HCT116 (cell line): ENCODE data around the gene RPS6KA1. TPM values are rescaled to one million over a fixed set of nuclear protein-coding genes. Genes with fewer than 3 reads are reported as not detected.

Experiments
- ATAC-seq: fragments of 200-7000 bp; cut with Tn5 transposase; 2 replicates; pipeline ENCODE4 v1.9.1; 2020; ENCODE audit warnings: mild to moderate bottlenecking, moderate library complexity
- BruUV-seq: library from RNA; stranded (reverse); fragments of 400-500 nt; replicated peaks from 2 replicates; lab custom pipeline; 2021; lab: Mats Ljungman, UMichigan
- CTCF ChIA-PET: fragments of 300-600 bp; sonication (Branson Sonifier 250); formaldehyde crosslinking; loops from one replicate; lab custom pipeline; 2021; ENCODE audit warnings: antibody characterized with exemption; lab: Charles Lee
- POLR2A ChIA-PET: fragments of 300-600, 350-600 bp; sonication (Branson Sonifier 250); formaldehyde crosslinking; loops from one replicate; lab custom pipeline; 2021; ENCODE audit warnings: antibody characterized with exemption; lab: Charles Lee
- RAD21 ChIA-PET, 2 experiments: fragments of 300-600 bp; sonication (Branson Sonifier 250); formaldehyde crosslinking; loops; one replicate each; lab custom pipeline; 2023; ENCODE audit warnings: low total read pairs in 2 of 2; ENCODE audit not compliant: uncharacterized antibody in 2 of 2, unreplicated experiment in 2 of 2, low non-redundant PET in 1 of 2; lab: Charles Lee
- DNase-seq: peaks from one replicate; pipeline ENCODE4 v3.0.0-alpha.2; 2010; ENCODE audit warnings: low read depth, low spot score
- H2AFZ ChIP-seq: fragments of 200-600 bp; shearing (Covaris generic), sonication (generic); 2 replicates; pipeline ENCODE4 v1.6.1; 2017; ENCODE audit warnings: low read depth, mixed run types, mixed read lengths, antibody characterized with exemption, low read length; ENCODE audit not compliant: poor library complexity, severe bottlenecking
- H3K27ac ChIP-seq: 2 replicates; pipeline ENCODE4 v1.5.1; 2012; ENCODE audit warnings: low read depth, low read length
- H3K27me3 ChIP-seq: fragments of 200-600 bp; sonication (generic); 2 replicates; pipeline ENCODE4 v1.6.1; 2016; ENCODE audit warnings: mixed run types, low read length, mixed read lengths; ENCODE audit not compliant: insufficient read depth
- H3K36me3 ChIP-seq, 2 experiments: fragments of 200-500 bp in 1 of 2; fragments of 200-600 bp in 1 of 2; sonication (Bioruptor generic) in 1 of 2; sonication (generic) in 1 of 2; 2 replicates each; pipeline versions ENCODE4 v1.5.1 to v1.6.1; 2014 to 2016; ENCODE audit warnings: low read length in 2 of 2, inconsistent platforms in 1 of 2, mixed read lengths in 1 of 2, mixed run types in 1 of 2; ENCODE audit not compliant: insufficient read depth in 2 of 2, control insufficient read depth in 1 of 2
- H3K4me1 ChIP-seq, 2 experiments: fragments of 200-600 bp in 1 of 2; sonication (generic) in 1 of 2; 2 replicates each; pipeline versions ENCODE4 v1.5.1 to v1.6.1; 2012 to 2017; ENCODE audit warnings: low read length in 2 of 2, inconsistent platforms in 1 of 2, mild to moderate bottlenecking in 1 of 2, mixed read lengths in 1 of 2, mixed run types in 1 of 2, moderate library complexity in 1 of 2; ENCODE audit not compliant: insufficient read depth in 2 of 2, control insufficient read depth in 1 of 2
- H3K4me2 ChIP-seq: fragments of 200-600 bp; sonication (generic); 2 replicates; pipeline ENCODE4 v1.6.1; 2017; ENCODE audit warnings: mixed run types, low read length, mixed read lengths
- H3K4me3 ChIP-seq, 2 experiments: fragments of 200-600 bp in 1 of 2; sonication (generic) in 1 of 2; replicated peaks in 1 of 2; 2 replicates each; pipeline ENCODE4 v1.5.1; 2011 to 2016; ENCODE audit warnings: low read length in 2 of 2, control low read depth in 1 of 2, low read depth in 1 of 2, mild to moderate bottlenecking in 1 of 2, mixed read lengths in 1 of 2, mixed run types in 1 of 2
- H3K79me2 ChIP-seq: fragments of 200-600 bp; sonication (generic); 2 replicates; pipeline ENCODE4 v1.6.1; 2017; ENCODE audit warnings: mild to moderate bottlenecking, mixed run types, low read length, moderate library complexity, mixed read lengths; ENCODE audit not compliant: insufficient read depth
- H3K9ac ChIP-seq: fragments of 200-600 bp; sonication (generic); 2 replicates; pipeline ENCODE4 v1.6.1; 2016; ENCODE audit warnings: low read length, mixed read lengths
- H3K9me2 ChIP-seq: fragments of 200-600 bp; sonication (generic), shearing (Covaris generic); 2 replicates; pipeline ENCODE4 v1.6.1; 2017; ENCODE audit warnings: mixed run types, mild to moderate bottlenecking, moderate library complexity; ENCODE audit not compliant: insufficient read depth
- H3K9me3 ChIP-seq, 2 experiments: fragments of 200-500 bp in 1 of 2; fragments of 200-600 bp in 1 of 2; sonication (Bioruptor generic) in 1 of 2; sonication (generic) in 1 of 2; 2 replicates each; pipeline ENCODE4 v1.6.1; 2014 to 2017; ENCODE audit warnings: low read length in 2 of 2, mixed read lengths in 2 of 2, inconsistent platforms in 1 of 2, low read depth in 1 of 2, mild to moderate bottlenecking in 1 of 2, mixed run types in 1 of 2, moderate library complexity in 1 of 2; ENCODE audit not compliant: control insufficient read depth in 1 of 2, insufficient read depth in 1 of 2
- H4K20me1 ChIP-seq: fragments of 200-600 bp; sonication (generic), shearing (Covaris generic); 2 replicates; pipeline ENCODE4 v1.6.1; 2017; ENCODE audit warnings: mixed run types, mild to moderate bottlenecking, moderate library complexity; ENCODE audit not compliant: insufficient read depth
- CBX3 ChIP-seq: IDR thresholded peaks from 2 replicates; pipeline ENCODE4 v1.6.1; 2012; ENCODE audit warnings: low read depth
- CTCF ChIP-seq, 3 experiments: fragments of 200-600 bp in 1 of 3; sonication (generic) in 1 of 3; IDR thresholded peaks in 2 of 3; conservative IDR thresholded peaks in 1 of 3; 2 replicates each; pipeline ENCODE4 v1.5.1; 2012 to 2017; ENCODE audit warnings: low read depth in 2 of 3, low read length in 2 of 3, antibody characterized with exemption in 1 of 3, borderline replicate concordance in 1 of 3, control low read depth in 1 of 3, mild to moderate bottlenecking in 1 of 3, mixed read lengths in 1 of 3, mixed run types in 1 of 3, moderate library complexity in 1 of 3; ENCODE audit not compliant: insufficient read depth in 1 of 3
- EGR1 ChIP-seq: IDR thresholded peaks from 2 replicates; pipeline ENCODE4 v1.6.1; 2012; ENCODE audit warnings: low read depth
- EZH2phosphoT487 ChIP-seq: fragments of 200-600 bp; IDR thresholded peaks from 2 replicates; pipeline ENCODE4 v1.6.1; 2018; ENCODE audit warnings: antibody characterized with exemption, borderline replicate concordance
- FOSL1 ChIP-seq: IDR thresholded peaks from 2 replicates; pipeline ENCODE4 v1.6.1; 2012; ENCODE audit warnings: low read depth
- JUND ChIP-seq: IDR thresholded peaks from 2 replicates; pipeline ENCODE4 v1.6.1; 2012
- MAX ChIP-seq: IDR thresholded peaks from 2 replicates; pipeline ENCODE4 v1.6.1; 2012
- POLR2A ChIP-seq: IDR thresholded peaks from 2 replicates; pipeline ENCODE4 v1.7.0; 2011; ENCODE audit warnings: borderline replicate concordance; ENCODE audit not compliant: insufficient read depth, insufficient read length; ENCODE audit errors: extremely low read depth
- RAD21 ChIP-seq: IDR thresholded peaks from 2 replicates; pipeline ENCODE4 v1.6.1; 2012; ENCODE audit warnings: low read depth, mild to moderate bottlenecking
- REST ChIP-seq: IDR thresholded peaks from 2 replicates; pipeline ENCODE4 v1.6.1; 2012; ENCODE audit warnings: low read depth
- SP1 ChIP-seq: IDR thresholded peaks from 2 replicates; pipeline ENCODE4 v1.6.1; 2012; ENCODE audit warnings: low read depth
- TCF7L2 ChIP-seq: IDR thresholded peaks from 2 replicates; pipeline ENCODE4 v1.7.0; 2011; ENCODE audit warnings: borderline replicate concordance, inconsistent platforms; ENCODE audit not compliant: insufficient read depth, insufficient read length; ENCODE audit errors: extremely low read depth
- ZFX ChIP-seq: fragments of 450-650 bp; IDR thresholded peaks from 2 replicates; pipeline ENCODE4 v1.6.1; 2017
- intact Hi-C: fragments of 100-400 bp; cut with micrococcal nuclease; formaldehyde crosslinking; loops from 2 replicates; pipeline ENCODE4 v1.10.0; 2022
- total RNA-seq: library from RNA; stranded (reverse); gene quantifications from one replicate; pipeline ENCODE4 v1.2.1, GENCODE V29; 2021; ENCODE audit not compliant: unreplicated experiment

Gene RPS6KA1
- total RNA-seq, 1 experiment from 2014 or later: 47.0 TPM

DNA sequence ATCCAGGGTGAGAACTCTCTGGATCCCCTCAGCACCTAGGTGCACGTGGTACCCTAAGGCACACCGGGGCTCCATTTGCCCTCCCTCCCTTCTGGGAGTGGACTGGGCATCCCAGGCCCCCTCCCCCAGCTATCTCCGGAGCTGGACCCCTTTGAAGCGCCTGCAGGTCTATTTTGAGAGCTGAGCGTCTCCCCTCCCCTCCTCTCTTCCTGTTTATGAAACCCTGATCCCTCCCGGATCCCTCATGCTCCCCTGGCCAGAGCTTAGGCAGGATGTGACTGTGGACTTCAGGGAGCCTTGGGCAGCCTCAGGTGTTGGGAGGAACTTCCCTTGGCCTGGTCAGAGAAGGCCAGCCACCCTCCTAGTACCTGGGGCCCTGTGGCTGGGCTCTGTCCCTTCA lies 10.2 kb downstream of the RPS6KA1 start:
- no peaks in the 10 kb centered on the region for H3K9me3 ChIP-seq

More for the DNA sequence above, 10.2 kb downstream of the RPS6KA1 start:
- TF ChIP-seq REST: no peak
- no peak for TF ChIP-seq RAD21
- no peak for TF ChIP-seq FOSL1
- no peak for TF ChIP-seq ZFX
- TF ChIP-seq CTCF (IDR thresholded peaks at IDR 0.05 in 2 of 3, conservative IDR thresholded peaks at IDR 0.05 in 1 of 3; ENCODE audit: borderline replicate concordance in 1 of 3, insufficient read depth in 1 of 3, low read depth in 2 of 3, low read length in 2 of 3): no peak
- TF ChIP-seq EGR1: no peak
- TF ChIP-seq SP1: no peak
- TF ChIP-seq TCF7L2: no peak
- no peak for TF ChIP-seq MAX
- TF ChIP-seq JUND: no peak
- no peak for TF ChIP-seq CBX3
- TF ChIP-seq EZH2phosphoT487: no peak
- TF ChIP-seq POLR2A: no peak
- Histone ChIP-seq H3K4me2 (no peak overlapping the region), H3K9ac (no peak overlapping the region), H3K4me1 (peaks cover 3 to 4% of the 10 kb centered on the region in 2 experiments; a peak in 2 of 4 replicates), H2AFZ (no peak overlapping the region), H3K9me2 (no peaks in the 10 kb centered on the region), H3K4me3 (no peak overlapping the region), H3K27ac (no peak overlapping the region), H3K36me3 (peaks cover 3 to 8% of the 10 kb centered on the region in 2 experiments; a peak in 1 of 4 replicates), H3K79me2 (peaks cover 8% of the 10 kb centered on the region; the same call in 1 of the 2 replicates), H4K20me1 (no peaks in the 10 kb centered on the region), H3K27me3 (no peaks in the 10 kb centered on the region)
- no peak for DNase-seq
- no peak for ATAC-seq
- intact Hi-C loops: no loop called here
- BruUV-seq: no TSS peak
- ChIA-PET POLR2A (no interaction called here), RAD21 (no interaction called here), CTCF (interaction anchor here (0.6 to 1.1 kb wide), 2 partner anchors 15 to 351 kb away, joined by 3 read pairs; partner anchors contain the start of gene GPN2)
